HepG2 (cell line): ENCODE results near the gene PRDX5. TPM values are rescaled to one million over a fixed set of nuclear protein-coding genes. Genes with fewer than 3 reads are reported as not detected.

Experiments used
- ATAC-seq: fragments of 200-7000 bp; cut with Tn5 transposase; 3 replicates; pipeline ENCODE4 v1.9.1; 2020; ENCODE audit warnings: mild to moderate bottlenecking, moderate library complexity
- BruUV-seq: library from RNA; stranded (reverse); fragments of 400-500 nt; replicated peaks from 2 replicates; lab custom pipeline; 2021; lab: Mats Ljungman, UMichigan
- CTCF ChIA-PET: fragments of 300-600 bp; formaldehyde crosslinking; extraction: SDS; loops from one replicate; lab custom pipeline; 2021; ENCODE audit warnings: low total read pairs, inconsistent platforms, low intra/inter-chr PET ratio; lab: Yijun Ruan, JAX
- POLR2A ChIA-PET: fragments of 350-600 bp; sonication (Branson Sonifier 250); formaldehyde crosslinking; loops from one replicate; lab custom pipeline; 2020; ENCODE audit warnings: antibody characterized with exemption, inconsistent platforms; lab: Yijun Ruan, JAX
- DNase-seq: peaks from one replicate; pipeline ENCODE4 v3.0.0-alpha.2; 2015; ENCODE audit warnings: low spot score
- FAIRE-seq: peaks from 3 replicates; lab custom pipeline; 2011; peaks lifted over from hg19 to GRCh38; lab: Jason Lieb, UNC
- H2AFZ ChIP-seq: one replicate; pipeline ENCODE4 v1.6.1; 2011; ENCODE audit warnings: low read length, inconsistent platforms
- H3K27ac ChIP-seq: fragments of 300-600 bp; 3 replicates; pipeline ENCODE4 v1.8.0; 2011; ENCODE audit warnings: mixed run types, mild to moderate bottlenecking, mixed read lengths, low read length, inconsistent platforms; ENCODE audit not compliant: insufficient read depth; ENCODE audit errors: extremely low read length
- H3K27me3 ChIP-seq, 2 experiments: fragments of 200-600 bp in 1 of 2; 2 replicates in 1 of 2; 3 replicates in 1 of 2; pipeline versions ENCODE4 v1.6.0 to v1.8.0; 2011; ENCODE audit warnings: low read length in 2 of 2, mild to moderate bottlenecking in 2 of 2, moderate library complexity in 2 of 2, inconsistent platforms in 1 of 2; ENCODE audit not compliant: insufficient read depth in 2 of 2, control insufficient read depth in 1 of 2
- H3K36me3 ChIP-seq, 2 experiments: fragments of 200-600 bp in 1 of 2; replicated peaks in 1 of 2; 2 replicates in 1 of 2; 3 replicates in 1 of 2; pipeline versions ENCODE4 v1.5.1 to v1.8.0; 2011; ENCODE audit warnings: low read length in 2 of 2, inconsistent platforms in 1 of 2; ENCODE audit not compliant: insufficient read depth in 2 of 2, control insufficient read depth in 1 of 2
- H3K4me1 ChIP-seq: 2 replicates; pipeline ENCODE4 v1.5.1; 2012; ENCODE audit warnings: low read length, inconsistent platforms; ENCODE audit not compliant: insufficient read depth
- H3K4me2 ChIP-seq: 2 replicates; pipeline ENCODE4 v1.6.0; 2011; ENCODE audit warnings: low read depth, low read length, inconsistent platforms
- H3K4me3 ChIP-seq, 3 experiments: fragments of 200-600 bp in 1 of 3; sonication (generic), shearing (Covaris generic) in 1 of 3; replicated peaks in 1 of 3; 2 replicates each; pipeline ENCODE4 v1.5.1; 2011 to 2016; ENCODE audit warnings: low read length in 3 of 3, inconsistent platforms in 2 of 3, low read depth in 2 of 3, mild to moderate bottlenecking in 2 of 3, control low read depth in 1 of 3, mixed read lengths in 1 of 3; ENCODE audit not compliant: insufficient read depth in 1 of 3
- H3K79me2 ChIP-seq: one replicate; pipeline ENCODE4 v1.6.1; 2011; ENCODE audit warnings: low read length, inconsistent platforms; ENCODE audit not compliant: insufficient read depth
- H3K9ac ChIP-seq: 2 replicates; pipeline ENCODE4 v1.6.0; 2011; ENCODE audit warnings: mild to moderate bottlenecking, low read depth, low read length, inconsistent platforms; ENCODE audit not compliant: insufficient read depth
- H3K9me3 ChIP-seq: 2 replicates; pipeline ENCODE4 v1.5.1; 2012; ENCODE audit warnings: mild to moderate bottlenecking, low read length
- H4K20me1 ChIP-seq: 2 replicates; pipeline ENCODE4 v1.6.0; 2011; ENCODE audit warnings: inconsistent platforms, mild to moderate bottlenecking, low read length, moderate library complexity; ENCODE audit not compliant: insufficient read depth
- GATAD1 ChIP-seq: IDR thresholded peaks from 2 replicates; pipeline ENCODE4 v1.6.1; 2016; ENCODE audit warnings: missing genetic modification reagents, missing compliant biosample characterization
- JARID2 ChIP-seq: sonication (generic); formaldehyde crosslinking; IDR thresholded peaks from 2 replicates; pipeline ENCODE4 v1.8.1; 2023; ENCODE audit warnings: missing genetic modification reagents, inconsistent platforms; ENCODE audit not compliant: insufficient replicate concordance
- NR2F1 ChIP-seq, 2 experiments: fragments of 450-650 bp in 1 of 2; formaldehyde crosslinking in 1 of 2; IDR thresholded peaks; 2 replicates each; pipeline versions ENCODE4 v1.5.0 to v1.6.1; 2016 to 2020; ENCODE audit warnings: mild to moderate bottlenecking in 1 of 2, missing compliant biosample characterization in 1 of 2, missing genetic modification reagents in 1 of 2, moderate library complexity in 1 of 2
- SAP130 ChIP-seq: IDR thresholded peaks from 2 replicates; pipeline ENCODE4 v1.6.1; 2016; ENCODE audit warnings: low read depth
- SMC3 ChIP-seq: IDR thresholded peaks from 2 replicates; pipeline ENCODE4 v1.6.1; 2011; ENCODE audit warnings: low read length, improper control_type of control experiment
- STAG1 ChIP-seq: sonication (generic); formaldehyde crosslinking; IDR thresholded peaks from 2 replicates; pipeline ENCODE4 v1.4.0; 2020; ENCODE audit warnings: missing genetic modification reagents
- TAF1 ChIP-seq: sonication (generic); formaldehyde crosslinking; IDR thresholded peaks from 2 replicates; pipeline ENCODE4 v1.4.0; 2020; ENCODE audit warnings: missing genetic modification reagents
- YY1 ChIP-seq: IDR thresholded peaks from 2 replicates; pipeline ENCODE4 v1.6.1; 2011; ENCODE audit warnings: low read length, low read depth, moderate library complexity, mild to moderate bottlenecking; ENCODE audit not compliant: insufficient read depth, insufficient replicate concordance
- ZNF543 ChIP-seq: sonication (generic); formaldehyde crosslinking; IDR thresholded peaks from 2 replicates; pipeline ENCODE4 v1.4.0; 2020; ENCODE audit warnings: mild to moderate bottlenecking, missing genetic modification reagents
- WGBS: methylation state at CpG from one replicate; pipeline ENCODE4 v1.1.6; 2017; ENCODE audit warnings: low lambda C conversion rate; 5-methylcytosine and 5-hydroxymethylcytosine counted together
- in situ Hi-C: cut with HindIII; loops from 2 replicates; pipeline ENCODE4 v1.10.0; 2017; ENCODE audit warnings: low pct_unique_long_range_greater_than_20kb; ENCODE audit not compliant: extremely low pct_ligation_motif_present
- intact Hi-C: fragments of 100-400 bp; cut with micrococcal nuclease; formaldehyde crosslinking; loops from one replicate; pipeline ENCODE4 v1.10.0; 2022; ENCODE audit not compliant: unreplicated experiment
- polyA plus RNA-seq, 8 experiments: library from polyadenylated mRNA; depleted of rRNA in 3 of 8; stranded (reverse) in 7 of 8; unstranded in 1 of 8; fragments of >200 nt; fragmentation: Illumina TruSeq in 4 of 8; extraction: Trizol in 4 of 8; gene quantifications; 2 replicates each; pipeline versions ENCODE4 v1.2.1 to v1.2.3, GENCODE V29; 2011 to 2016; ENCODE audit warnings: low read depth in 4 of 8, missing spikeins in 1 of 8, mixed read lengths in 1 of 8; ENCODE audit not compliant: insufficient read depth in 1 of 8
- total RNA-seq, 5 experiments: library from RNA; depleted of rRNA; stranded (reverse); fragments of >200 nt; fragmentation: Illumina TruSeq; extraction: Trizol; gene quantifications; 2 replicates each; pipeline ENCODE4 v1.2.3, GENCODE V29; 2016; ENCODE audit warnings: low read depth in 1 of 5
- TF ChIP-seq, protein P1 (sequence below): sonication (generic); formaldehyde crosslinking; IDR thresholded peaks from 2 replicates; pipeline ENCODE4 v1.8.1; 2022; ENCODE audit warnings: mild to moderate bottlenecking, missing genetic modification reagents
- TF ChIP-seq, protein P2 (sequence below): IDR thresholded peaks from 2 replicates; pipeline ENCODE4 v1.6.1; 2016; ENCODE audit warnings: mild to moderate bottlenecking
- TF ChIP-seq, protein P3 (sequence below): sonication (generic); formaldehyde crosslinking; IDR thresholded peaks from 2 replicates; pipeline ENCODE4 v1.4.0; 2020; ENCODE audit warnings: missing genetic modification reagents
- TF ChIP-seq, protein P4 (sequence below): sonication (generic); formaldehyde crosslinking; IDR thresholded peaks from 2 replicates; pipeline ENCODE4 v1.5.0; 2020; ENCODE audit warnings: mild to moderate bottlenecking, missing genetic modification reagents, moderate library complexity
- TF ChIP-seq, protein P5 (sequence below): sonication (generic); formaldehyde crosslinking; IDR thresholded peaks from 2 replicates; pipeline ENCODE4 v1.8.1; 2023; ENCODE audit warnings: mild to moderate bottlenecking, inconsistent platforms, moderate library complexity, missing genetic modification reagents, borderline replicate concordance

The PRDX5 gene
- total and polyA plus RNA-seq, 2 of the 13 experiments (the other 11 are each of a cell fraction or from before 2014, with no cell fraction given), result 215 to 311 TPM

DNA sequence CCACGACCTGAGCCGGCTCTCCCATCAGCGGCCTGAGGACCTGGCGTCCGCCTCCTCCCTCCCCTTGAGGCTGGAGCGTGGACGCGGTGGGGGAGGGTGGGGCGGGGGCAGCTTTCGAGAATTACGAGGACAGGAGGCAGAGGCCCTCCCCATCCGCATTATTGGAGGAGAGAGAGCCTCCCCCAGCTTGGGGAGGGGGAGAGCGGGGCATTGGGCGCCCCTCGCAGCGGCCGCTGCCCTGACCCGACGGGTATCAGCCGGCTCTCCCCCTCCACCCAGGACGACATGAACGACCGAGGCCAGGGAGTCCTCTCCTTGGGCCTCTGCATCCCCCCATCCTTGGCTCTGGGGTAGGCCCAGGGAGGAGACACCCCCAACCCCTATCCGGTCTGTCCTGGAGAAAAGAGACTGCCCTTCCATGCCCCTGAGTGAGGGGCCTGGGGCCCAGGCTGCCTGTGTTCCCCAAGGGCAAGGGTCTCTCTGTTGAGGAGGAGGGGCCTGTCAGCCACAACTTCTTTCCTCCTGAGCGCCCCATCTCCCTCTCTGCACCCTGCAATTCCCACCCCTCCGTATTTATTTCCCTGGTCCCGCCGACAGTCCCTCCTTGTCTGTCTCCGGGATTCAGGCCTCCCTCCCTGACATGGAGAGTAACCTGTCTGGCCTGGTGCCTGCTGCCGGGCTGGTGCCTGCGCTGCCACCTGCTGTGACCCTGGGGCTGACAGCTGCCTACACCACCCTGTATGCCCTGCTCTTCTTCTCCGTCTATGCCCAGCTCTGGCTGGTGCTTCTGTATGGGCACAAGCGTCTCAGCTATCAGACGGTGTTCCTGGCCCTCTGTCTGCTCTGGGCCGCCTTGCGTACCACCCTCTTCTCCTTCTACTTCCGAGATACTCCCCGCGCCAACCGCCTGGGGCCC, 31.8 kb upstream of the PRDX5 start:
- intact Hi-C loops, result loop anchor here (2.0 kb wide), 1 partner anchor 15 kb away; no protein-coding TSS in a partner anchor
- TF ChIP-seq STAG1 (CRISPR knock-in tag), result peak; percentile 34
- TF ChIP-seq ZNF543 (CRISPR knock-in tag), result 0 out of 2 replicates have a peak, but pooled peaks have one; percentile 41
- TF ChIP-seq SAP130 (CRISPR knock-in tag), result peak; percentile 37; the same call in 1 of the 2 replicates
- TF ChIP-seq, protein P1, sequence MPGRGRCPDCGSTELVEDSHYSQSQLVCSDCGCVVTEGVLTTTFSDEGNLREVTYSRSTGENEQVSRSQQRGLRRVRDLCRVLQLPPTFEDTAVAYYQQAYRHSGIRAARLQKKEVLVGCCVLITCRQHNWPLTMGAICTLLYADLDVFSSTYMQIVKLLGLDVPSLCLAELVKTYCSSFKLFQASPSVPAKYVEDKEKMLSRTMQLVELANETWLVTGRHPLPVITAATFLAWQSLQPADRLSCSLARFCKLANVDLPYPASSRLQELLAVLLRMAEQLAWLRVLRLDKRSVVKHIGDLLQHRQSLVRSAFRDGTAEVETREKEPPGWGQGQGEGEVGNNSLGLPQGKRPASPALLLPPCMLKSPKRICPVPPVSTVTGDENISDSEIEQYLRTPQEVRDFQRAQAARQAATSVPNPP (CRISPR knock-in tag), result no peak
- no peak for TF ChIP-seq YY1
- TF ChIP-seq, protein P2, sequence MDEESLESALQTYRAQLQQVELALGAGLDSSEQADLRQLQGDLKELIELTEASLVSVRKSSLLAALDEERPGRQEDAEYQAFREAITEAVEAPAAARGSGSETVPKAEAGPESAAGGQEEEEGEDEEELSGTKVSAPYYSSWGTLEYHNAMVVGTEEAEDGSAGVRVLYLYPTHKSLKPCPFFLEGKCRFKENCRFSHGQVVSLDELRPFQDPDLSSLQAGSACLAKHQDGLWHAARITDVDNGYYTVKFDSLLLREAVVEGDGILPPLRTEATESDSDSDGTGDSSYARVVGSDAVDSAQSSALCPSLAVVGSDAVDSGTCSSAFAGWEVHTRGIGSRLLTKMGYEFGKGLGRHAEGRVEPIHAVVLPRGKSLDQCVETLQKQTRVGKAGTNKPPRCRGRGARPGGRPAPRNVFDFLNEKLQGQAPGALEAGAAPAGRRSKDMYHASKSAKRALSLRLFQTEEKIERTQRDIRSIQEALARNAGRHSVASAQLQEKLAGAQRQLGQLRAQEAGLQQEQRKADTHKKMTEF (CRISPR knock-in tag), result peak; percentile 15; the same call in 1 of the 2 replicates
- TF ChIP-seq JARID2 (CRISPR knock-in tag), result no peak
- TF ChIP-seq, protein P3, sequence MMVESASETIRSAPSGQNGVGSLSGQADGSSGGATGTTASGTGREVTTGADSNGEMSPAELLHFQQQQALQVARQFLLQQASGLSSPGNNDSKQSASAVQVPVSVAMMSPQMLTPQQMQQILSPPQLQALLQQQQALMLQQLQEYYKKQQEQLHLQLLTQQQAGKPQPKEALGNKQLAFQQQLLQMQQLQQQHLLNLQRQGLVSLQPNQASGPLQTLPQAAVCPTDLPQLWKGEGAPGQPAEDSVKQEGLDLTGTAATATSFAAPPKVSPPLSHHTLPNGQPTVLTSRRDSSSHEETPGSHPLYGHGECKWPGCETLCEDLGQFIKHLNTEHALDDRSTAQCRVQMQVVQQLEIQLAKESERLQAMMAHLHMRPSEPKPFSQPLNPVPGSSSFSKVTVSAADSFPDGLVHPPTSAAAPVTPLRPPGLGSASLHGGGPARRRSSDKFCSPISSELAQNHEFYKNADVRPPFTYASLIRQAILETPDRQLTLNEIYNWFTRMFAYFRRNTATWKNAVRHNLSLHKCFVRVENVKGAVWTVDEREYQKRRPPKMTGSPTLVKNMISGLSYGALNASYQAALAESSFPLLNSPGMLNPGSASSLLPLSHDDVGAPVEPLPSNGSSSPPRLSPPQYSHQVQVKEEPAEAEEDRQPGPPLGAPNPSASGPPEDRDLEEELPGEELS (CRISPR knock-in tag), result 0 out of 2 replicates have a peak, but pooled peaks have one; percentile 3
- TF ChIP-seq, protein P4, sequence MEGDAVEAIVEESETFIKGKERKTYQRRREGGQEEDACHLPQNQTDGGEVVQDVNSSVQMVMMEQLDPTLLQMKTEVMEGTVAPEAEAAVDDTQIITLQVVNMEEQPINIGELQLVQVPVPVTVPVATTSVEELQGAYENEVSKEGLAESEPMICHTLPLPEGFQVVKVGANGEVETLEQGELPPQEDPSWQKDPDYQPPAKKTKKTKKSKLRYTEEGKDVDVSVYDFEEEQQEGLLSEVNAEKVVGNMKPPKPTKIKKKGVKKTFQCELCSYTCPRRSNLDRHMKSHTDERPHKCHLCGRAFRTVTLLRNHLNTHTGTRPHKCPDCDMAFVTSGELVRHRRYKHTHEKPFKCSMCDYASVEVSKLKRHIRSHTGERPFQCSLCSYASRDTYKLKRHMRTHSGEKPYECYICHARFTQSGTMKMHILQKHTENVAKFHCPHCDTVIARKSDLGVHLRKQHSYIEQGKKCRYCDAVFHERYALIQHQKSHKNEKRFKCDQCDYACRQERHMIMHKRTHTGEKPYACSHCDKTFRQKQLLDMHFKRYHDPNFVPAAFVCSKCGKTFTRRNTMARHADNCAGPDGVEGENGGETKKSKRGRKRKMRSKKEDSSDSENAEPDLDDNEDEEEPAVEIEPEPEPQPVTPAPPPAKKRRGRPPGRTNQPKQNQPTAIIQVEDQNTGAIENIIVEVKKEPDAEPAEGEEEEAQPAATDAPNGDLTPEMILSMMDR (CRISPR knock-in tag), result peak; percentile 53
- no peak for TF ChIP-seq TAF1 (CRISPR knock-in tag)
- peak; percentile 2; the same call in 1 of the 2 replicates for TF ChIP-seq GATAD1
- TF ChIP-seq NR2F1 (CRISPR knock-in tag; IDR thresholded peaks at IDR 0.05), result no peak
- TF ChIP-seq, protein P5, sequence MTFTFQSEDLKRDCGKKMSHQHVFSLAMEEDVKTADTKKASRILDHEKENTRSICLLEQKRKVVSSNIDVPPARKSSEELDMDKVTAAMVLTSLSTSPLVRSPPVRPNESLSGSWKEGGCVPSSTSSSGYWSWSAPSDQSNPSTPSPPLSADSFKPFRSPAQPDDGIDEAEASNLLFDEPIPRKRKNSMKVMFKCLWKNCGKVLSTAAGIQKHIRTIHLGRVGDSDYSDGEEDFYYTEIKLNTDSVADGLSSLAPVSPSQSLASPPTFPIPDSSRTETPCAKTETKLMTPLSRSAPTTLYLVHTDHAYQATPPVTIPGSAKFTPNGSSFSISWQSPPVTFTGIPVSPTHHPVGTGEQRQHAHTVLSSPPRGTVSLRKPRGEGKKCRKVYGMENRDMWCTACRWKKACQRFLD (CRISPR knock-in tag), result 0 out of 2 replicates have a peak, but pooled peaks have one; percentile 8
- TF ChIP-seq SMC3, result peak; percentile 1; the same call in 1 of the 2 replicates

More for the DNA sequence above, 31.8 kb upstream of the PRDX5 start:
- Histone ChIP-seq H3K4me3 (peak overlapping the region; percentile 69 to 97 (median 83)), H3K9ac (peak overlapping the region; percentile 79), H3K4me1 (peaks cover 28% of the 10 kb centered on the region; the same call in 1 of the 2 replicates), H3K27me3 (peaks cover 4 to 12% of the 10 kb centered on the region in 2 experiments; a peak in 3 of 5 replicates), H2AFZ (no peak overlapping the region), H3K79me2 (no peaks in the 10 kb centered on the region), H3K36me3 (no peaks in the 10 kb centered on the region), H3K4me2 (peak overlapping the region; percentile 97), H3K9me3 (no peaks in the 10 kb centered on the region), H4K20me1 (no peaks in the 10 kb centered on the region), H3K27ac (peak overlapping the region; percentile 79)
- in situ Hi-C loops, result no loop called here
- FAIRE-seq (no peak), DNase-seq (no peak), ATAC-seq (peak; percentile 40)
- WGBS, result 41% methylated on average over 19 of the region's 40 CpGs
- CTCF ChIA-PET, result no interaction called here
- POLR2A ChIA-PET, result interaction anchor here (2.4 to 4.6 kb wide), 3 partner anchors 15 to 31 kb away, joined by 10 to 48 read pairs (median 14); partner anchors contain the start of genes ESRRA, PRDX5 and TRMT112
- no TSS peak for BruUV-seq
